GM10248 (cell line): ENCODE results near the gene SOSTDC1.

Experiments
- CTCF ChIA-PET: fragments of 300-600 bp; sonication (Branson Sonifier 250); formaldehyde crosslinking; extraction: SDS; loops from one replicate; lab custom pipeline; 2021; ENCODE audit warnings: antibody characterized with exemption; lab: Yijun Ruan, JAX
- POLR2A ChIA-PET: fragments of 350-650 bp; sonication (Branson Sonifier 250); formaldehyde crosslinking; extraction: SDS; loops from one replicate; lab custom pipeline; 2020; ENCODE audit warnings: antibody characterized with exemption; lab: Yijun Ruan, JAX
- DNase-seq: peaks from one replicate; pipeline ENCODE4 v3.0.0; 2012; ENCODE audit errors: extremely low spot score
- TF ChIP-seq, protein P1 (sequence below): IDR thresholded peaks from 2 replicates; pipeline ENCODE4 v1.5.1; 2012; ENCODE audit warnings: mild to moderate bottlenecking, low read depth; ENCODE audit errors: extremely low read depth, missing control alignments, control extremely low read depth

SOSTDC1 gene

DNA sequence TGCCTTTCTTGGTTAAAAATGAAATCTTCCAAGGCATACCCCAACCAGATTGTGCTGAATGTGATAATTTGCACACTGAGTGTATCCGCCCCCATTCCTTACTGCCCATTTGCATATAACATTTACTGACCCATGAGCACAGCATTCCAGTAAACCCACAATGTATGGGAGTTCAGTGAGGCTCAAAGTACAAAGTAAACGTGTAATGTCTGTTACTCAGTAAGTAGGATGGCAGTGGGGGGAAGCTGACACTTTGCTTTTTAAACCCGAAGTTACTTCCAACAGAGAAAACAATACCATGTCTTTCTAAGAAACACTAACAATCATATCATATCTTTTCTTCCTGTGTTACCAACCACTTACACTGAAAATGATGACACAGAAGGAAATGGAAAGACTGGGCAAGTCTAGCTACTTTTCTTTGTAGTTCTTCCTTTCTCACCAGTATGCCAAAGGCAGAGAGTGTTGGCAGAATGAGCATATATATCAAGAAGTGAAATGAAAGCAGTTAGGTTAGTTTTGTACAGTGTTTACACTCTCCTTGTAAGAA is 27.1 kb upstream of the SOSTDC1 start:
- TF ChIP-seq, protein P1, sequence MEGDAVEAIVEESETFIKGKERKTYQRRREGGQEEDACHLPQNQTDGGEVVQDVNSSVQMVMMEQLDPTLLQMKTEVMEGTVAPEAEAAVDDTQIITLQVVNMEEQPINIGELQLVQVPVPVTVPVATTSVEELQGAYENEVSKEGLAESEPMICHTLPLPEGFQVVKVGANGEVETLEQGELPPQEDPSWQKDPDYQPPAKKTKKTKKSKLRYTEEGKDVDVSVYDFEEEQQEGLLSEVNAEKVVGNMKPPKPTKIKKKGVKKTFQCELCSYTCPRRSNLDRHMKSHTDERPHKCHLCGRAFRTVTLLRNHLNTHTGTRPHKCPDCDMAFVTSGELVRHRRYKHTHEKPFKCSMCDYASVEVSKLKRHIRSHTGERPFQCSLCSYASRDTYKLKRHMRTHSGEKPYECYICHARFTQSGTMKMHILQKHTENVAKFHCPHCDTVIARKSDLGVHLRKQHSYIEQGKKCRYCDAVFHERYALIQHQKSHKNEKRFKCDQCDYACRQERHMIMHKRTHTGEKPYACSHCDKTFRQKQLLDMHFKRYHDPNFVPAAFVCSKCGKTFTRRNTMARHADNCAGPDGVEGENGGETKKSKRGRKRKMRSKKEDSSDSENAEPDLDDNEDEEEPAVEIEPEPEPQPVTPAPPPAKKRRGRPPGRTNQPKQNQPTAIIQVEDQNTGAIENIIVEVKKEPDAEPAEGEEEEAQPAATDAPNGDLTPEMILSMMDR, result no peak
- no peak for DNase-seq
- ChIA-PET CTCF (interaction anchor here (0.8 to 1.3 kb wide), 3 partner anchors 11 to 72 kb away, joined by 3 to 4 read pairs (median 3); no protein-coding TSS in a partner anchor), POLR2A (no interaction called here)

DNA sequence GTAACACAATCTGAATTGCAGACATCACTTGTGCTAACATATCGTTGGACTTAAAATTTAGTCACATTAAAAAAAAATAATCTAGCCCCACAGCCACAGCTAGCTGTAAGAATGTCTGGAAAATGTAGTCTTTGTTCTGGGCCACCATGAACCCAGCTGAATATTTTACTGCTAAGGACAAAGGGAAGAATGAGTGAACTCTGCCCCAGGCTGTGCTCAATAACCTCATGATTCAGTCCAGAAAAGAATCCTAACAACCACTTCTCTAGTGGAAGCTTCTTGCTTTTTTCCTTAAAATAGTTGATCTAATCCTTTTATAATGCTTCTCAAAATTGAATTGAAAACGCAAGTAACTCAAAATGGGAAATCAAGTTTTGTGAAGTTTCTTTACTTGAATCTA is 25.6 kb upstream of the SOSTDC1 start:
- TF ChIP-seq, protein P1, result no peak
- no peak for DNase-seq
- POLR2A ChIA-PET, result no interaction called here
- CTCF ChIA-PET, result no interaction called here

DNA sequence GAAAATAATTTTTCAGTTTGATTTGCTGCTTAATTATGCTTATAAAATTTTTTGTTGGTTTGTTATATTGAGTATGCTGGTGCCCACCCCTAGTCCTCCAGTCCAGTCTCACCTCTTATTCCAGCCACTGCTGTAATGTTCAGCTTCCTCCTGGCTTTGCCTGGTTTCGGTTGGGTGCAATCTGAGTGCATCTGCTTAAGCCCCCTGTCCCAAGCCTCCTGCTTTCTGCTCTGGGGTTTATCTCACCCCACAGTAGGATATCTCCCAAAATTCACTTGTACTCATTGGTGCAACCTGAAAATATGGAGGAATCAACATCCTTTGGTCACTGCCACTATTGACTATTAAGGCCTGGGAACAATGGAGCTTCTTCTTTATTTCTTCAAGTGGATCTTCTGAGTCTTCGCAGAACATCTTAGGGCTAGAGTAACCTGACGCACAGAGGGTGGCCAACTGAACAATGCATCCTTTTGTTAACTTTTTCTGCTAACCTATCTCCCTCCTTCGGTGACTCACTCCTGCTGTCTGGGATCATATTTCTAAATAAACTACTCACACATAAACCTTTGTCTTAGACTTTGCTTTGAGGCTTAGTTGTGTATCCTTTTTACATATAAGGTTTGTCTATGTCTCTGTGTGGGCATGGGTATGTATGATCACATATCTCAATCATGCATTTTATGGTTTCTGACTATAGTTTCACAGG is 19.1 kb upstream of the SOSTDC1 start:
- no peak for DNase-seq
- POLR2A ChIA-PET, result no interaction called here
- CTCF ChIA-PET, result no interaction called here
- TF ChIP-seq, protein P1, result no peak

DNA sequence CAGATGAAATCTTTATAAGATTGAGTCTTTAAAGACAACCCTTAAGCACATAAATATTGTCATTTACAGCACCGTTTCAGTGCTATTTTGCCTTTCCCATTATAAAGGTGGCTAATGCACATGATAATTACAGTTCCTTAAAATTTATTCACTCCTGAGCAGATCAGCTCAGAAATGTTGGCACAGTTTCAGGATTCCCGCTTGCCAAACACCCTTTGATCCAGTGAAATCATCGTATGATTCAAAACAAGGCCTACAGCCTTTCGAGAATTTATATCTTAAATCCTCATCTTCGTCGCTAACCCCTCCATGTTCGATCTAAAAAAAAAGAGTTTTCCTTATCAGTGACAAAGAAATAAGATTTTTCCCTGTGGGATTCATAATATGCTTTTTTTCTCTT is 14.1 kb upstream of the SOSTDC1 start:
- TF ChIP-seq, protein P1, result no peak
- ChIA-PET CTCF (no interaction called here), POLR2A (no interaction called here)
- no peak for DNase-seq

DNA sequence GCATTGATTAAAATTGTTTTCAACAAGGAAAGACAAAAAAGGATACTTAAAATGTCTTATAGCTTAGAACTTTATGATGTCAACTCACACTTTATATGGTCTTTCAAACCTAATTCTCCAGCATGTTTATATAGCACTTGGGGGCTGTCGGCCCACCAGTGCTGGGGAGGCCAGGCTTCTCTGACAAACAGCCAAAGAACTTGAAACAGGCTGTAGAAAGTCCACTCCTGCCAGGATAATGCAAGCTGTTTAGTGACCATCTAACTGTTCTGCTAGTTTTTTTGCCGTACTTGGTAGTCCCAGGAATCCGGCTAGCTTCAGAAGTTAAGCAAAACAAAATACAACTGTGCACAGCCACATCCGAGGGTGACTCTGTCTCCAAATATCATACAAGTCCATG is 13.6 kb upstream of the SOSTDC1 start:
- ChIA-PET CTCF (no interaction called here), POLR2A (no interaction called here)
- no peak for DNase-seq
- TF ChIP-seq, protein P1, result no peak

DNA sequence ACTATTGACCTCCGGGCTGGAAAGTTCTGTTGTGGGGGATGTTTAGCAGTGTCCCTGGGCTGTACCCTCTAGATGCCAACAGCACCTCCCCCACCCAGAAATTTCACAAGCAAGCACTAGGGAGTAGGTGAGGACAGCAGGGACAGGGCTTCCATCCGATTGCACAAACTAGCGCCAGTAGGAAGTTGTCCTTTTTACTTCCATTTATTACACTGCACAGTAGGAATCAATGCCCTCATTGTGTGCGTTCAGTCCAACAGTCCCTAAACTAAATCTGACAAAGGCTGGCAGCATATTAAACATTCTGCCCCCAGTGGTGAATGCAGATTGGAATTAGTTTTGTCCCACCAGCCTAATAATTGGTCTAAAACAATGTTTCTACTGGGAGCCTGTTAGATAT is 6.4 kb upstream of the SOSTDC1 start:
- TF ChIP-seq, protein P1, result no peak
- DNase-seq, result no peak
- CTCF ChIA-PET, result no interaction called here
- POLR2A ChIA-PET, result no interaction called here
